KG1 (cell line): ENCODE measurements around the gene ARMCX5.

Source experiments
- DNase-seq: peaks from one replicate; lab custom pipeline; 2025; lab: John Stamatoyannopoulos, UW

ARMCX5 gene

GRCh38 chrX:102599084-102599950 lies at the start of gene ARMCX5:
Gene ARMCX5 (plus strand): TSS chrX:102599515. CDS start chrX:102602142, 2,627 bp downstream.
- DNase-seq = peak; percentile 42

GRCh38 chrX:102558607-102559006 lies 40.7 kb upstream of the ARMCX5 start:
- no peak for DNase-seq

- no peak for DNase-seq
Observed at GRCh38 chrX:102560423-102561068, 38.8 kb upstream of the ARMCX5 start.

GRCh38 chrX:102580891-102581290 lies 18.4 kb upstream of the ARMCX5 start:
- DNase-seq = no peak

- DNase-seq = no peak
Observed at GRCh38 chrX:102593367-102593766, 5.9 kb upstream of the ARMCX5 start.

GRCh38 chrX:102599951-102600579 lies 750 bp downstream of the ARMCX5 start:
- DNase-seq = no peak

GRCh38 chrX:102604327-102604726 lies 5.0 kb downstream of the ARMCX5 start:
- DNase-seq = no peak

GRCh38 chrX:102606115-102606514 lies 6.8 kb downstream of the ARMCX5 start:
- no peak for DNase-seq

- no peak for DNase-seq
Observed at GRCh38 chrX:102610905-102611304, 11.6 kb downstream of the ARMCX5 start.

GRCh38 chrX:102624105-102624504 lies 24.8 kb downstream of the ARMCX5 start:
- no peak for DNase-seq

GRCh38 chrX:102627640-102628039 lies 28.3 kb downstream of the ARMCX5 start:
- no peak for DNase-seq

GRCh38 chrX:102637561-102637960 lies 38.2 kb downstream of the ARMCX5 start:
- no peak for DNase-seq

- DNase-seq = no peak
Observed at GRCh38 chrX:102650903-102651241, 51.6 kb downstream of the ARMCX5 start.

GRCh38 chrX:102651242-102652011 lies 52.1 kb downstream of the ARMCX5 start, which contains the start of gene GPRASP1:
Gene GPRASP1 (plus strand): TSS chrX:102651483. CDS start chrX:102653914, 2,431 bp downstream.
- DNase-seq = no peak

GRCh38 chrX:102652031-102652688 lies 52.8 kb downstream of the ARMCX5 start:
- no peak for DNase-seq
